A549 (cell line): ENCODE measurements around the gene MEX3B.

Source experiments
- BCL3 ChIP-seq: fragments of >200 bp; sonication (Bioruptor Twin); formaldehyde crosslinking; IDR thresholded peaks from 3 replicates; pipeline ENCODE4 v1.6.1; 2016
- CTCF ChIP-seq: fragments of >200 bp; sonication (Bioruptor Twin); formaldehyde crosslinking; IDR thresholded peaks from 3 replicates; pipeline ENCODE4 v1.5.1; 2016
- ESRRA ChIP-seq: fragments of 150-350 bp; IDR thresholded peaks from 2 replicates; pipeline ENCODE4 v1.6.1; 2014; ENCODE audit warnings: mild to moderate bottlenecking, low read length, borderline replicate concordance
- HOXA7 ChIP-seq: fragments of 250-450 bp; sonication (Bioruptor Pico); IDR thresholded peaks from 2 replicates; pipeline ENCODE4 v1.5.0; 2020; ENCODE audit warnings: mild to moderate bottlenecking, moderate library complexity
- POLR2A ChIP-seq: IDR thresholded peaks from 2 replicates; pipeline ENCODE4 v1.6.1; 2012; ENCODE audit warnings: mild to moderate bottlenecking, low read length
- RAD21 ChIP-seq, 2 experiments: fragments of >200 bp in 1 of 2; sonication (Bioruptor Twin) in 1 of 2; formaldehyde crosslinking in 1 of 2; IDR thresholded peaks in 1 of 2; conservative IDR thresholded peaks in 1 of 2; 2 replicates in 1 of 2; 3 replicates in 1 of 2; pipeline ENCODE4 v1.6.1; 2012 to 2018; ENCODE audit warnings: inconsistent platforms in 1 of 2
- RFX5 ChIP-seq: fragments of 450-650 bp; IDR thresholded peaks from 2 replicates; pipeline ENCODE4 v1.7.1; 2014; ENCODE audit warnings: antibody characterized with exemption, mild to moderate bottlenecking, moderate library complexity
- TF ChIP-seq, protein P1 (sequence below): IDR thresholded peaks from 2 replicates; pipeline ENCODE4 v1.6.1; 2012

GRCh38 chr15:82058026-82058425 lies 12.2 kb upstream of the MEX3B start:
- TF ChIP-seq ESRRA (no peak), POLR2A (no peak), CTCF (no peak), RFX5 (no peak), HOXA7 (CRISPR knock-in tag) (no peak), RAD21 (conservative IDR thresholded peaks at IDR 0.05 in 1 of 2, IDR thresholded peaks at IDR 0.05 in 1 of 2) (no peak), BCL3 (no peak)
- TF ChIP-seq, protein P1, sequence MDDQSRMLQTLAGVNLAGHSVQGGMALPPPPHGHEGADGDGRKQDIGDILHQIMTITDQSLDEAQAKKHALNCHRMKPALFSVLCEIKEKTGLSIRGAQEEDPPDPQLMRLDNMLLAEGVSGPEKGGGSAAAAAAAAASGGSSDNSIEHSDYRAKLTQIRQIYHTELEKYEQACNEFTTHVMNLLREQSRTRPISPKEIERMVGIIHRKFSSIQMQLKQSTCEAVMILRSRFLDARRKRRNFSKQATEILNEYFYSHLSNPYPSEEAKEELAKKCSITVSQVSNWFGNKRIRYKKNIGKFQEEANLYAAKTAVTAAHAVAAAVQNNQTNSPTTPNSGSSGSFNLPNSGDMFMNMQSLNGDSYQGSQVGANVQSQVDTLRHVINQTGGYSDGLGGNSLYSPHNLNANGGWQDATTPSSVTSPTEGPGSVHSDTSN, result no peak
